Measurements from ENCODE around the gene TBC1D5. TPM values are rescaled to one million over a fixed set of nuclear protein-coding genes. Genes with fewer than 3 reads are reported as not detected.
"Not testable (repeated sequence)": the region's sequence is repeated elsewhere in the genome, so short reads cannot be mapped to it uniquely, and the experiment has no call there.

The TBC1D5 gene
- total RNA-seq, 1 donor: 45.5 TPM

DNA sequence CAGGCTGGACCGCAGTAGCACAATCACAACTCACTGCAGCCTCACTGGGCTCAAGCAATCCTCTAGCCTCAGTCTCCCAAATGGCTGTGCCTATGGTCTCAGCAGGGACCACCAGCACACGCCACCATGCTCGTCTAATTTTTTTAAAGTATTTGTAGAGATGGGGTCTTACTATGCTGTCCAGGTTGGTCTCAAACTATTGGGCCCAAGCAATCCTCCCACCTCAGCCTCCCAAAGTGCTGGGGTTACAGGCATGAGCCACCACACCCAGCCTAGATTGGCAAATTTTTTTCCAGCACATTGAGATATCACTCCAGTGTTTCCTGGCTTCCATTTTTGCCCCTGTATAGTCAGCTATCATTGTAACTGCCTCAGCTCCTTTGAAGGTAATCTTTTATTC, 18.3 kb downstream of the TBC1D5 start:
- no peak for DNase-seq (ENCODE audit: low read depth in 2 of 3, low spot score in 2 of 3)

DNA sequence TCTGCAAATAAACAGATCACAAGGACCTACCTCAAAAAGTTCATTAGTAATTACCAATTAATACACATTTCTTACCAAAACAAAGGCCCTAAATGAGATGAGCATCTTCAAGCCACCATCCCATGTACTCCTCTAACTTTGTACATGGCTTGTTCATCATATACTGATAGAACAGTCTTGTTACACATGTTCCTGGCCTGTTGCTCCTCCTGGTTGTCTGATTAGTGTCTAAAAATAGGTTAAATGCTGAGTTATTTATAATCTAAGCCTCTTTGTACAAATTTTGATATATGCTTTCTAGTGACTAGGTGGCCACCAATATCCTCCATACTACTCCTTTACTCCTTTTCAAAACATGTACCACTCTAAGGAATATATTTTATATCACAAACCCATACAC, 25.0 kb downstream of the TBC1D5 start:
- no peak for DNase-seq (ENCODE audit: low read depth in 2 of 3, low spot score in 2 of 3)

DNA sequence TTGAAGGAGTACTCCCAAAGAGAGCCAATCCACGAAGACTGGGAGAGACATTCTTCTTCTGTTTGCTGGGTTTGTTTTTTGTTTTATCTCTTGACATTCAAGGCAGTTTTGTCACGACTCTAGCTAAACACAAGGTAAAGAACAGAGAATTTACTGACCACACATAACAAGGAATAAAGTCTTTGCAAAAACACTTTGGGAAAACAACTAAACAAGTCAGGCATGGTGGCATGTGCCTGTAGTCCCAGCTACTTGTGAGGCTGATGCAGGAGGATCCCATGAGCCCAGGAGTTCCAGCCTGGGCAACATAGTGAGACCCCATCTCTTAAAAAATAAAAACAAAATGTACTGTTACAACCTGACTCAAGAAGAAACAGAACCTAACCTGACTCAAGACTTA, 28.0 kb downstream of the TBC1D5 start:
- peak in 1 of 3 donors; percentile 12 for DNase-seq (ENCODE audit: low read depth in 2 of 3, low spot score in 2 of 3)

DNA sequence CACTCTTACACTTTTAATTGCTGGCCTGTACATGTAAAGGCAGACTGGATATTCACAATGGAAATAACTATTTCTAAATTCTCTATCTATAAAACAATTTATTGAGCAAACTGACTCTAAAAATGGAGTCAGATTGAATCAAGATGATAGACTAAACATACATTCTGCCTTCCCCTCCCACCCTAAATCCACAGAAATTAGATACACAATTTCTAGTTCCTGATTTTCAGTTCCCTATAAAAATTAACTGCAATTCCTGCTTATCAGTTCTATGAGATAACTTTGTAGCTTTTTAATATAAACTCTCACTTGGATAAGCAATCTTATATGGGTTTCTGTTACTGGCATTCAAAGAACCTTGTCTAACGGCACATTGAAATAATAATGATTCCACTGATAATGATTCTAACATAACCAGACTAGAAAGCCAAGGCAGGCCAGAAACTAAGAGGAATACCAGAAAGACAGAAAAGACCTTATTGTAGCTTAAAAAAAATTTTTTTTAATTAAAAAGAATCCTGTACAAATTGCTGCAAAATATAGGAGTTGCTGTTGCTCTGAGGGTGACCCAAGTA, 33.1 kb downstream of the TBC1D5 start:
- no peak for DNase-seq (ENCODE audit: low read depth in 2 of 3, low spot score in 2 of 3)

GRCh38 chr3:17707813-17708543, 34.5 kb downstream of the TBC1D5 start:
- DNase-seq (ENCODE audit: low read depth in 2 of 3, low spot score in 2 of 3): no peak

- not testable (repeated sequence) for DNase-seq (ENCODE audit: low read depth in 2 of 3, low spot score in 2 of 3)
Measured at GRCh38 chr3:17705991-17706390, 36.4 kb downstream of the TBC1D5 start.

DNA sequence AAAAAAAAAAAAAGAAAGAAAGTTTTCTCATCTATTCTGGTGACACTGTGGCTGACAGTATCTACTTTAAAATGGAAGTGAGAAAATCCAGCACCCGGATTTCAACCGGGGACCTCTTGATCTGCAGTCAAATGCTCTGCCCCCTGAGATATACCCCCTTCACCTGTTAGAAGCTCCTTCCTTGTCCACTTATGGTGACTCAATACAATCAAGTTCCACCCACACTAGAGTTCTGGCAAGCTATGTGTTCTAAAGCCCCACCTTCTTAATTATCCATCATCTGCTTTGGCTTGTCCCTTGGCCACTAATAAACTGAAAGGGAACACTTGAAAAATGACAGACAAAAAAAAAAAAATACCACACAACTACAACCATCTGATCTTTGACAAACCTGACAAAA, 42.6 kb downstream of the TBC1D5 start:
- DNase-seq (ENCODE audit: low read depth in 2 of 3, low spot score in 2 of 3): not testable (repeated sequence)

DNA sequence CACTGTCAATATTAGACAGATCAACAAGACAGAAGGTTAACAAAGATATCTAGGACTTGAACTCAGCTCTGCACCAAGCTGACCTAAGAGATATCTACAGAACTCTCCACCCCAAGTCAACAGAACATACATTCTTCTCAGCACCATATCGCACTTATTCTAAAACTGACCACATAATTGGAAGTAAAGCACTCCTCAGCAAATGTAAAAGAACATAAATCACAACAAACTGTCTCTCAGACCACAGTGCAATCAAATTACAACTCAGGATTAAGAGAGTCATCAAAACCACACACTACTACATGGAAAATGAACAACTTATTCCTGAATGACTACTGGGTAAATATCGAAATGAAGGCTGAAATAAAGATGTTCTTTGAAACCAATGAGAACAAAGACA, 46.8 kb downstream of the TBC1D5 start:
- not testable (repeated sequence) for DNase-seq (ENCODE audit: low read depth in 2 of 3, low spot score in 2 of 3)

DNA sequence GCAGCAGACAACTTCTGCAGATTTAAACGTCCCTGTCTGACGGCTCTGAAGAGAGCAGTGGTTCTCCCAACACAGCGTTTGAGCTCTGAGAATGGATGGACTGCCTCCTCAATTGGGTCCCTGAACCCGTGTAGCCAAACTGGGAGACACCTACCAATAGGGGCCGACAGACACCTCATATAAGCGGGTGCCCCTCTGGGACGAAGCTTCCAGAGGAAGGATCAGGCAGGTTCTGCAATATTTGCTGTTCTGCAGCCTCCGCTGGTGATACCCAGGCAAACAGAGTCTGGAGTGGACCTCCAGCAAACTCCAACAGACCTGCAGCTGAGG, 48.8 kb downstream of the TBC1D5 start:
- DNase-seq (ENCODE audit: low read depth in 2 of 3, low spot score in 2 of 3): not testable (repeated sequence)

GRCh38 chr3:17692846-17693669, 49.4 kb downstream of the TBC1D5 start:
- DNase-seq (ENCODE audit: low read depth in 2 of 3, low spot score in 2 of 3): not testable (repeated sequence)

GRCh38 chr3:17687566-17687965, 54.9 kb downstream of the TBC1D5 start:
- DNase-seq (ENCODE audit: low read depth in 2 of 3, low spot score in 2 of 3): no peak

DNA sequence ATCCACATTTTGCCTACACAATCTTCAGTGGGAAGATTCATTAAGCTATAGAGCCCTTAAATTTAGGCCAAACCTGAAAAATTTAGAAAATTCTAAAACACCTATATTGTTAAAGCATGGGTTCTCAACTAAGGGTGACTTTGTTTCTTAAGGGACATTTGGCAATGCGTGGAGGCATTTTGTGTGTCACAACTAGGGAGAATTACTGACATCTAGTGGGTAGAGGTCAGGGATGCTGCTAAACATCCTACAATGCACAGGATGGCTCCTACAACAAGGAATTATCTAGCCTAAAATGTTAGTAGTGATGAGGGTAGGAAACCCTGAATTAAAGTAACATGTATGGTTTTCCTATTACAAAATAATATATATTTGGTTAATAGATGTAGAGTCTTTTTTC, 55.8 kb downstream of the TBC1D5 start:
- peak in 2 of 3 donors; percentile 18 to 36 for DNase-seq (ENCODE audit: low read depth in 2 of 3, low spot score in 2 of 3)

GRCh38 chr3:17683542-17684207, 58.8 kb downstream of the TBC1D5 start:
- DNase-seq (ENCODE audit: low read depth in 2 of 3, low spot score in 2 of 3): no peak

GRCh38 chr3:17680530-17680929, 61.9 kb downstream of the TBC1D5 start:
- DNase-seq (ENCODE audit: low read depth in 2 of 3, low spot score in 2 of 3): no peak

DNA sequence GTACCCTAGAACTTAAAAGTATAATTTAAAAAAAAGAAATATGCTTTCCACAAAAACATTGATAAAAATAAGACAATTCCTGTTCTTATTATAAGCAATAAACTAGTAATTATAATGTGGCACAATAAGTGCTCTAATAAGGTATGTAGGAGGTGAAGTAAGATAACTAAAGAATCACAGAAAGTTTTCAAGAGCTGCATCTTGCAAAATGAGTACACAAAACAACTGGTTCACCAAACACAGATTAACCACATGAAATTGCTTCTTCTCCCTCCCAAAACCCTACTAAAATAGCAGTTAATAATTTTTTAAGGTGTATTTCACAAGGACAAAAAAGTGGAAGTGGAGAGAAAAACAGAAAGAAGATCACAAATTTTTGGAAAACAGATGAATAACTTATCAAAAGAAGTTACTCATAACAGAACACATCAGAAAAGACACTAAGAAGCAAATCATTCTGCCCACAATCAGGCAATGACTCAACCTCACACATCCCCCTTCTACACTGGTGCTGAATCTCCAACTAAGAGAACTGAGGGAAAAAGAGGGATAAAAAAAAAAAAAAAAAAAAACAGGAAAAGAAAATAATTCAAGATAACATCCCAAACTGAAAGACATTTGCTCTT, 64.2 kb downstream of the TBC1D5 start:
- DNase-seq (ENCODE audit: low read depth in 2 of 3, low spot score in 2 of 3): no peak

DNA sequence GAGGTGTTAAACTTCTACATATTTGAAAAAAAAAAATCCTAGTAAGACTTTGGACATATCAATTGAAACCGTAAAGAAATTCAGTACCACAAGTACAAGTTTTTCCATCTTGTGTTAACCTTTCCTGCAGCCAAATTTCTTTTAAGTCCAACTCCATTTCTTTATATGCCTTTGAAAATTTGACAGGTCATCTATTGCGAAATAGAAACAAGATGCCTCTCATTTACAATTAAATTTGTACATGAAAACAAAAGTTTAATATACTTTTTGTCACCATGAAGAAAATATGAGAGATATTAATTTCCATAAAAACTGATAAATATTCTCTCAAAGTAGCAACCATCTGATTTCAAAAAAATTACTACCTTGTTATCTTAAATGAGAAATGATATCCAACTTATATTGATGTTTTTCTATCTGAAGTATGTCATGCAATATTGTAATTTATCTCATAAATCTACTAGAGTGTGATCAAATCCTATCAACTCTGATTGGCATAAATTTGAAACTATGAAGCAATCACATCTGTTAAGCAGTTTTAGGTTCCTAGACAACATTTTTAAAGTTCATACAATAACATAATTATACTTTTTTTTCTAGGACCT, 68.2 kb downstream of the TBC1D5 start:
- no peak for DNase-seq (ENCODE audit: low read depth in 2 of 3, low spot score in 2 of 3)

GRCh38 chr3:17672506-17672905, 69.9 kb downstream of the TBC1D5 start:
- no peak for DNase-seq (ENCODE audit: low read depth in 2 of 3, low spot score in 2 of 3)

DNA sequence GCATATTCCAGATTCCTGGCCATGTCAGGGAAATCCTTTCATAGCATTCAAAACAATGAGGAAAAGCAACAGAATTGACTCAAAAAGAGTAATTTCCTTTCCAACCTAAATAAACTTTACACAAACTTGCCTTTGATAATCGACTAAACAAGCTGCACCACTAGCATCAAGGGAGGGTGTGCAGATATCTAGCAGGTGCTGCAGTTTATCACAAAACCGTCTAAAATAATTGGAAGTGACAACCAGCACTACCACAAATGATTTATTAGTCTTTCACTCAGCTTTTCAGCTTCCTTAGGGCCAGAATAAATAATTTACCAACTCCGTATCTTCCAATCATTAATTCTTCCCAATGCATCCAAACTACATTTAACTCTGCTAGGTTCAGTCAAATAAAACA, 71.7 kb downstream of the TBC1D5 start:
- DNase-seq (ENCODE audit: low read depth in 2 of 3, low spot score in 2 of 3): no peak

- peak in 2 of 3 donors; percentile 21 to 62 for DNase-seq (ENCODE audit: low read depth in 2 of 3, low spot score in 2 of 3)
Measured at GRCh38 chr3:17664923-17665322, 77.5 kb downstream of the TBC1D5 start.

DNA sequence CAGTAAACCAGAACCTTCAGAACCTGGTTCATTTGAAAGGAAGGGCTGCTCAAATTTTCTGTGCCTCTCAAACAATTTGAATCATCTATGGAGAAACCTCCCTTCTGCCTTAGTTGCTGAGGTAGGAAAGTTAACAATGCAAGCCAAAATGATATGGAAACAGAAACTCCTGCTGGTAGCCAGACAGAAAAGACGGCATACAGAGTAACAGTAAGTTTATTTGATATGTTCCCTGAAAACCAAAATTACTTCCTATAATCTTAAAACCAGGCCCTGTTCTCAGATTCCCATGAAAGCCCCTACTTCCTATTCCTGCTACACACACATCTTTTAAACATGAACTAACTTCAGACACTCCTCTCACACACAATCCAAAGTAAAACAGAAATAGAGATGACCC, 86.2 kb downstream of the TBC1D5 start:
- no peak for DNase-seq (ENCODE audit: low read depth in 2 of 3, low spot score in 2 of 3)
